GM12864 (cell line): ENCODE data around the gene ADCYAP1R1.

Source experiments
- DNase-seq: peaks from one replicate; pipeline ENCODE4 v3.0.0-alpha.2; 2011; ENCODE audit warnings: low read depth
- H3K4me3 ChIP-seq: 2 replicates; pipeline ENCODE4 v1.5.1; 2011; ENCODE audit warnings: mild to moderate bottlenecking, low read depth, low read length, control low read depth
- TF ChIP-seq, protein P1 (sequence below): IDR thresholded peaks from 2 replicates; pipeline ENCODE4 v1.5.1; 2011; ENCODE audit warnings: low read depth, mild to moderate bottlenecking, moderate library complexity, low read length, control low read depth, inconsistent platforms; ENCODE audit errors: missing control alignments

Gene ADCYAP1R1

DNA sequence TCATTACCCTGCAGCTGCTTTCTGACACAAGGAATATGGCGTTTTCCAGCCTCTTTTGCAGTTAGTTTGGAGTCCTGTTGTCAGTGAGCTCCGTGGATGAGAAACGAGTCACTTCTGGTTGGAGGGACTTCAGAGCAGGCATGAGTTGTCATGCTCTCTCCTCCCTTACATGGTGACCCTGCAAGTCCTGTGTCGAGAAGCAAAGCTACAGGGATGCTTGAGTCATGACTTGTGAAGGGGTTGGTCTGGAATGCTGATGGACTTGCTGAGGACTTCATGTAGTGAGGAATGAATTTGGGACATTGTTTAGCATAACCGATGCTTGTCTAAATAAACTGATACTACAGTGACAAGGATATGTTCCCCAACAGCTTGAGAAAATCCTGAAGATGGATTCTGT lies 108.8 kb downstream of the ADCYAP1R1 start:
- TF ChIP-seq, protein P1, sequence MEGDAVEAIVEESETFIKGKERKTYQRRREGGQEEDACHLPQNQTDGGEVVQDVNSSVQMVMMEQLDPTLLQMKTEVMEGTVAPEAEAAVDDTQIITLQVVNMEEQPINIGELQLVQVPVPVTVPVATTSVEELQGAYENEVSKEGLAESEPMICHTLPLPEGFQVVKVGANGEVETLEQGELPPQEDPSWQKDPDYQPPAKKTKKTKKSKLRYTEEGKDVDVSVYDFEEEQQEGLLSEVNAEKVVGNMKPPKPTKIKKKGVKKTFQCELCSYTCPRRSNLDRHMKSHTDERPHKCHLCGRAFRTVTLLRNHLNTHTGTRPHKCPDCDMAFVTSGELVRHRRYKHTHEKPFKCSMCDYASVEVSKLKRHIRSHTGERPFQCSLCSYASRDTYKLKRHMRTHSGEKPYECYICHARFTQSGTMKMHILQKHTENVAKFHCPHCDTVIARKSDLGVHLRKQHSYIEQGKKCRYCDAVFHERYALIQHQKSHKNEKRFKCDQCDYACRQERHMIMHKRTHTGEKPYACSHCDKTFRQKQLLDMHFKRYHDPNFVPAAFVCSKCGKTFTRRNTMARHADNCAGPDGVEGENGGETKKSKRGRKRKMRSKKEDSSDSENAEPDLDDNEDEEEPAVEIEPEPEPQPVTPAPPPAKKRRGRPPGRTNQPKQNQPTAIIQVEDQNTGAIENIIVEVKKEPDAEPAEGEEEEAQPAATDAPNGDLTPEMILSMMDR, result no peak
- H3K4me3 ChIP-seq, result no peak overlapping the region
- no peak for DNase-seq
